K562 (cell line): ENCODE data around the gene SYN1.

Experiments used
- NCOR1 ChIP-seq: fragments of 450-650 bp; IDR thresholded peaks from 2 replicates; pipeline ENCODE4 v1.6.1; 2016; ENCODE audit warnings: mild to moderate bottlenecking, moderate library complexity
- POLR2A ChIP-seq: fragments of 450-650 bp; conservative IDR thresholded peaks from 2 replicates; pipeline ENCODE4 v1.6.1; 2016
- ZNF217 ChIP-seq: sonication (generic); formaldehyde crosslinking; IDR thresholded peaks from 2 replicates; pipeline ENCODE4 v1.8.0; 2022; ENCODE audit warnings: mild to moderate bottlenecking, missing genetic modification reagents
- ZNF239 ChIP-seq: fragments of 250-450 bp; sonication (Bioruptor Pico); IDR thresholded peaks from 2 replicates; pipeline ENCODE4 v1.4.0; 2020; ENCODE audit warnings: mild to moderate bottlenecking

DNA sequence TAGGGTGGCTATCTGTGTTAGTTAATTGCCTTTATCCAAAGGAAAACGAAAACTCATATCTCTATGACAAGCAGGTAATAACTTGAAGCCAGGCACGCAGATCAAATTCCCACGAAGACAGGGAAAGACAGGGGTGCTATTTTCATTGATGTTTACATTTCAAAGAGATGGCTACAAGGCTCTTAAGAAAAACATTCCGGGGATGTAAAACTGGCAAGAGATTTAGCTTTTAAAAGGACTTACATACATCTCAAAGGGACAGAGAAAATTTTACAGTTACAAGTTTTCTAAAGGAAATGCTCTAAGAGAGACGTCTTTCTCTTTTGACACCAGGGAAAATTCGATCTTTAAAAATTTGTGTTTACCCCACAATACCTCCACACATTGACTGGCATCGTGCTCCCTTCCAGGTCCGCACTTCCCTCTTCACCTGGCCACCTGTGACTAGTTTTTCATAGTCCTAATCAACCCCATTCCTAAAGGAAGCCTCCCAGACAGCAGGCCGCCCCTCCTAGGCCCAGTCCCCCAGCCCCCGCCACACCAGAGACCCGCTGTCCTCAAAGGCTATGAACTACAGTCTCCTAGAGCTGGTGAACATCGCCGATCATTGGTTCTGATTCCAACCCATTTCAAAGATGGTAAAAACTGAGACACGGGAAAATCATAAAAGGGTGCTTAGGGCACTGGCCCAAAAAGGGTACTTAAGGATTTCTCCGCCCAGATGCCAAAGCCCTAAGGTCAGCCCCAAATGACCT is 59.3 kb downstream of the SYN1 start:
- no peak for TF ChIP-seq POLR2A
- no peak for TF ChIP-seq NCOR1
- TF ChIP-seq ZNF217 (CRISPR knock-in tag) = no peak
- TF ChIP-seq ZNF239 (CRISPR knock-in tag) = no peak
